Adrenal gland (tissue), 5 donors: ENCODE data around the gene LGALS3BP.

ENCODE experiments used
- POLR2A ChIP-seq, 2 donors: fragments of 450-650 bp; IDR thresholded peaks; one replicate each; pipeline ENCODE4 v1.6.1; 2017; ENCODE audit warnings: antibody characterized with exemption in 2 of 2, mild to moderate bottlenecking in 2 of 2, moderate library complexity in 1 of 2
- TF ChIP-seq, protein P1 (sequence below), 6 experiments: fragments of 450-650 bp in 4 of 6; fragments of 200-600 bp in 2 of 6; sonication (generic) in 1 of 6; IDR thresholded peaks; 1 replicate in 5 of 6; 2 replicates in 1 of 6; pipeline versions ENCODE4 v1.5.1 to v1.8.0; 2016 to 2021; ENCODE audit warnings: antibody characterized with exemption in 6 of 6, mild to moderate bottlenecking in 2 of 6, moderate library complexity in 1 of 6
- donor health status: DM: no; HTN: no; CAD: no.

DNA sequence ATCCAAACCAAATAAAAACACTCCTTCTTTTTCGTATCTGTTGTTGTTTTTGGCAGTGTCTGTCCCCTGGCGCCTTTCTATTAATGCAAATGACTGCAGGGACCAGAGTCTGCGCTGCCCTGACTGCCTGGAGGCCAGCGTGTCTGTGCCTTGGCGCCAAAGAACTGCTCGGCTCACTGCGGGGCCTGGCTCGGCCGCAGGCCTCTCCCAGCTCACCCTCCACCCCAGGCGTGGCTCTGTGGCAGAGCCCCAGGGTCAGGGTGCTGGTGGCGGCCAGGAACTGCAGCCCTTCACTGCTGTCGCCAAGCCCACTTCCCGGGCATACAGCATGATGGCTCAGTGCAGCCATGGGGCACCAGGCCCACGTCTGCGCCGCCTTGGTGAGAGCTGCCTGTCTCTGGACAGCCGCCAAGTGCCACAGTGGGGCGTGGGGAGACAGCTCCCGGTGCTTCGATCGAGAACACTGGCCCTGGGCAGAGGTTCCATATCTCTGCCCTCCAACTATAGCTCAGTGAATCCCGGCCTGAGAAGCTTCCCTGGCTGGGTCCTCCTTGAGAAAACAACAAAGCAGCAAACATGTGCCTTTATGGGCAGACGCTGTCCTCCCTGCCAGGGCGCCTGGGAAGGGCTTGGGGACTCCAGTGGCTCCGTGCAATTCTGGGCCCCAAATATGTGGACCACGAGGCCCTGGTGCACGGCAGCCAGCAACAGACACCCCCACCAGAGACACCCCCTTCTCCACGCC lies 18.8 kb upstream of the LGALS3BP start:
- TF ChIP-seq, protein P1, sequence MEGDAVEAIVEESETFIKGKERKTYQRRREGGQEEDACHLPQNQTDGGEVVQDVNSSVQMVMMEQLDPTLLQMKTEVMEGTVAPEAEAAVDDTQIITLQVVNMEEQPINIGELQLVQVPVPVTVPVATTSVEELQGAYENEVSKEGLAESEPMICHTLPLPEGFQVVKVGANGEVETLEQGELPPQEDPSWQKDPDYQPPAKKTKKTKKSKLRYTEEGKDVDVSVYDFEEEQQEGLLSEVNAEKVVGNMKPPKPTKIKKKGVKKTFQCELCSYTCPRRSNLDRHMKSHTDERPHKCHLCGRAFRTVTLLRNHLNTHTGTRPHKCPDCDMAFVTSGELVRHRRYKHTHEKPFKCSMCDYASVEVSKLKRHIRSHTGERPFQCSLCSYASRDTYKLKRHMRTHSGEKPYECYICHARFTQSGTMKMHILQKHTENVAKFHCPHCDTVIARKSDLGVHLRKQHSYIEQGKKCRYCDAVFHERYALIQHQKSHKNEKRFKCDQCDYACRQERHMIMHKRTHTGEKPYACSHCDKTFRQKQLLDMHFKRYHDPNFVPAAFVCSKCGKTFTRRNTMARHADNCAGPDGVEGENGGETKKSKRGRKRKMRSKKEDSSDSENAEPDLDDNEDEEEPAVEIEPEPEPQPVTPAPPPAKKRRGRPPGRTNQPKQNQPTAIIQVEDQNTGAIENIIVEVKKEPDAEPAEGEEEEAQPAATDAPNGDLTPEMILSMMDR (IDR thresholded peaks at IDR 0.05) = peak in 2 of 6 experiments; percentile 29 to 43
- no peak for TF ChIP-seq POLR2A (IDR thresholded peaks at IDR 0.05)
